Measurements from ENCODE around the gene ZDHHC7. TPM values are rescaled to one million over a fixed set of nuclear protein-coding genes. Genes with fewer than 3 reads are reported as not detected.
"Not testable (repeated sequence)": the region's sequence is repeated elsewhere in the genome, so short reads cannot be mapped to it uniquely, and the experiment has no call there.

ZDHHC7 gene
- total RNA-seq, 3 donors from 2014 or later (not counting 1 experiment from before 2014, with no cell fraction given): 37.9 to 64.9 (median 45.2) TPM

DNA sequence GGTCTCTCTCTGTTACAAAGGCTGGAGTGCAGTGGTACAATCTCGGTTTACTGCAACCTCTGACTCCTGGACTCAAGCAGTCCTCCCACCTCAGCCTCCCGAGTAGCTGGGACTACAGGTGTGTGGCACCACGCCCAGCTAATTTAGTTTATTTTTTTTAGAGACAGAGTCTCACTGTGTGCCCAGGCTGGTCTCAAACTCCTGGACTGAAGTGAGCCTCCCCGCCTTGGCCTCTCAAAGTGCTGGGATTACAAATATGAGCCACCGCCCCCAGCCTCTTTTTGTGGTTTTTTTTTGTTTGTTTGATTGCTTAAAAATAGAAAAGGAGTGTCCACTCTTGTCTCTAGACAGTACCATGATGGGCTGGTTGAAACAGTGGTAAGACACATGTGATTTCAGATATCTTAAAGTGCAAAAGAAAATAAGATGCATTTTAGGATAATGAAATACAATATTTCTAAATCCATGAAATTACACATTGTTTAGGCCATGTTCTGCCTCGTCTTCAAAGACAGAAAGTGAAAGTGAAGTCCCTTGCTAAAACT, 43.7 kb upstream of the ZDHHC7 start:
- peak overlapping the region; percentile 90 to 91 for H3K27ac Mint-ChIP-seq
- no peaks in the 10 kb centered on the region for H3K36me3 ChIP-seq (ENCODE audit: control insufficient read depth, insufficient read depth, low read length)
- H3K27me3 ChIP-seq (ENCODE audit: control insufficient read depth, insufficient read depth, low read length): no peaks in the 10 kb centered on the region
- intact Hi-C loops (cut with micrococcal nuclease): loop anchor here (1.0 kb wide), 3 partner anchors 27 to 49 kb away; partner anchors contain the start of gene ZDHHC7
- peak overlapping the region; percentile 85 for H3K27ac ChIP-seq (ENCODE audit: low read length)
- ATAC-seq (no peak), DNase-seq (no peak)
- peak overlapping the region; percentile 6 for H3K4me3 ChIP-seq (ENCODE audit: low read length)
- 44% methylated on average over 6 of the region's 6 CpGs for WGBS (ENCODE audit: insufficient coverage)
- H3K27me3 Mint-ChIP-seq (ENCODE audit: low read depth in 2 of 2): peaks cover 2 to 18% of the 10 kb centered on the region in 2 donors
- H3K4me1 Mint-ChIP-seq: peaks cover 32% of the 10 kb centered on the region in 2 donors
- peak overlapping the region; percentile 78 for H3K4me3 Mint-ChIP-seq
- no peaks in the 10 kb centered on the region for H3K36me3 Mint-ChIP-seq
- peaks cover 36% of the 10 kb centered on the region for H3K4me1 ChIP-seq (ENCODE audit: control insufficient read depth, insufficient read depth, low read length)
- H3K9me3 ChIP-seq (ENCODE audit: control insufficient read depth, insufficient read depth, low read length): no peaks in the 10 kb centered on the region
- TF ChIP-seq, protein P1, sequence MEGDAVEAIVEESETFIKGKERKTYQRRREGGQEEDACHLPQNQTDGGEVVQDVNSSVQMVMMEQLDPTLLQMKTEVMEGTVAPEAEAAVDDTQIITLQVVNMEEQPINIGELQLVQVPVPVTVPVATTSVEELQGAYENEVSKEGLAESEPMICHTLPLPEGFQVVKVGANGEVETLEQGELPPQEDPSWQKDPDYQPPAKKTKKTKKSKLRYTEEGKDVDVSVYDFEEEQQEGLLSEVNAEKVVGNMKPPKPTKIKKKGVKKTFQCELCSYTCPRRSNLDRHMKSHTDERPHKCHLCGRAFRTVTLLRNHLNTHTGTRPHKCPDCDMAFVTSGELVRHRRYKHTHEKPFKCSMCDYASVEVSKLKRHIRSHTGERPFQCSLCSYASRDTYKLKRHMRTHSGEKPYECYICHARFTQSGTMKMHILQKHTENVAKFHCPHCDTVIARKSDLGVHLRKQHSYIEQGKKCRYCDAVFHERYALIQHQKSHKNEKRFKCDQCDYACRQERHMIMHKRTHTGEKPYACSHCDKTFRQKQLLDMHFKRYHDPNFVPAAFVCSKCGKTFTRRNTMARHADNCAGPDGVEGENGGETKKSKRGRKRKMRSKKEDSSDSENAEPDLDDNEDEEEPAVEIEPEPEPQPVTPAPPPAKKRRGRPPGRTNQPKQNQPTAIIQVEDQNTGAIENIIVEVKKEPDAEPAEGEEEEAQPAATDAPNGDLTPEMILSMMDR (IDR thresholded peaks at IDR 0.05): no peak
- H3K9me3 Mint-ChIP-seq: no peaks in the 10 kb centered on the region

DNA sequence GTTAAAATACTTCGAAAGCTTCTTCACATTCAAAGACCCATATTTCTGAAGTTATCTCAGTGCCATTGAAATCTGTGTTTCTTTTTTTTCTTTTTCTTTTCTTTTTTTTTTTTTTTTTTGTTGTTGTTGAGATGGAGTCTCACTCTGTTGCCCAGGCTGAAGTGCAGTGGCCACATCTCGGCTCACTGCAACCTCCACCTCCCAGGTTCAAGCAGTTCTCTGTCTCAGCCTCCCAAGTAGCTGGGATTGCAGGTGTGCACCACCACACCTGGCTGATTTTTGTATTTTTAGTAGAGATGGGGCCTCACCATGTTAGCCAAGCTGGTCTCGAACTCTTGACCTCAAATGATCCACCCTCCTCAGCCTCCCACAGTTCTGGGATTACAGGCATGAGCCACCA, 43.0 kb upstream of the ZDHHC7 start:
- H3K27me3 ChIP-seq (ENCODE audit: control insufficient read depth, insufficient read depth, low read length); H3K27ac ChIP-seq (ENCODE audit: low read length); DNase-seq; intact Hi-C loops (cut with micrococcal nuclease); H3K4me3 ChIP-seq (ENCODE audit: low read length); H3K36me3 Mint-ChIP-seq; H3K9me3 Mint-ChIP-seq; H3K4me3 Mint-ChIP-seq; H3K9me3 ChIP-seq (ENCODE audit: control insufficient read depth, insufficient read depth, low read length); H3K27ac Mint-ChIP-seq; H3K36me3 ChIP-seq (ENCODE audit: control insufficient read depth, insufficient read depth, low read length); ATAC-seq: not testable (repeated sequence)
- H3K4me1 Mint-ChIP-seq: peaks cover 32% of the 10 kb centered on the region in 2 donors
- peaks cover 36% of the 10 kb centered on the region for H3K4me1 ChIP-seq (ENCODE audit: control insufficient read depth, insufficient read depth, low read length)
- 92% methylated on average over 1 of the region's 3 CpGs for WGBS (ENCODE audit: insufficient coverage)
- peaks cover 5 to 14% of the 10 kb centered on the region in 2 donors for H3K27me3 Mint-ChIP-seq (ENCODE audit: low read depth in 2 of 2)

DNA sequence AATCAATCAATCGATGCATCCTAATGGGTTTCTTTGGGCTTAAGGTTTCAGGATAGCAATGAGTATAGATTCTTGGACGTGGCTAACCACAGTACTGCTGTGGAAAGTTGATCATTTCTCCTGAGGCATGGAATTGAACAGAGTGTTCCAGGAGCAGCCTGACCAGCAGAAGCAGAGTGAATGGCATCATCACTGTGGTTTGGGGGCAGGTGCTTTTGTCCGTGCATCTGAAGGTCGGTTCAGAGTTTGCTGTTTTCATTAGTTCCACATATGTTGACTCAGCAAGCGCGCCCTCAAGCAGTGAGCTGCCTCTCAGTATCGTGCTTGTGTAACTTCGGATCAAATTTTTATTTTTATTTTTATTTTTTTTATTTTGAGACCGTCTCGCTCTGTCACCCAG, 41.2 kb upstream of the ZDHHC7 start:
- Histone ChIP-seq H3K4me1 (ENCODE audit: control insufficient read depth, insufficient read depth, low read length) (peaks cover 33% of the 10 kb centered on the region), H3K27ac (ENCODE audit: low read length) (no peak overlapping the region), H3K27me3 (ENCODE audit: control insufficient read depth, insufficient read depth, low read length) (no peaks in the 10 kb centered on the region), H3K36me3 (ENCODE audit: control insufficient read depth, insufficient read depth, low read length) (no peaks in the 10 kb centered on the region), H3K4me3 (ENCODE audit: low read length) (no peak overlapping the region), H3K9me3 (ENCODE audit: control insufficient read depth, insufficient read depth, low read length) (no peaks in the 10 kb centered on the region)
- no peak for ATAC-seq
- Mint-ChIP-seq H3K27ac (no peak overlapping the region), H3K27me3 (ENCODE audit: low read depth in 2 of 2) (peaks cover 3 to 17% of the 10 kb centered on the region in 2 donors), H3K9me3 (no peaks in the 10 kb centered on the region), H3K36me3 (no peaks in the 10 kb centered on the region), H3K4me1 (peaks cover 27% of the 10 kb centered on the region in 2 donors), H3K4me3 (no peak overlapping the region)
- TF ChIP-seq, protein P1 (IDR thresholded peaks at IDR 0.05): no peak
- 91% methylated on average over 10 of the region's 10 CpGs for WGBS (ENCODE audit: insufficient coverage)
- intact Hi-C loops (cut with micrococcal nuclease): no loop called here
- DNase-seq: no peak

DNA sequence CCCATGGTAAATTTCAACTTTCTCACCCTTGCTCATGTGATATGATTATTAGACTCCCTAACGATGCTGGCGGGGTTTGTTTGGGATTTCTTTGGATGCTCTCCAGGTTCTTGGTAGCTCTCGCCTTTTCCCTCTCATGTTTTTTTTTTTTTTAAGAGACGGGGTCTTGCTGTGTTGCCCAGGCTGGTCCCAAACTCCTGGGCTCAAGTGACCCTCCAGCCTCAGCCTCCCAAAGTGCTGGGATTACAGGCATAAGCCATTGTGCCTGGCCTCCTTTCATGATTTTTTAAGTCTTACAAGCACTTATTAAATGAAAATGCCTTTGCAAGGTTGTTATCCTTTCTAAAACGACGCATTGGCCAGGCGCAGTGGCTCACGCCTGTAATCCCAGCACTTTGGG, 40.3 kb upstream of the ZDHHC7 start:
- Histone ChIP-seq H3K27ac (ENCODE audit: low read length) (no peak overlapping the region), H3K36me3 (ENCODE audit: control insufficient read depth, insufficient read depth, low read length) (no peaks in the 10 kb centered on the region), H3K27me3 (ENCODE audit: control insufficient read depth, insufficient read depth, low read length) (no peaks in the 10 kb centered on the region), H3K4me1 (ENCODE audit: control insufficient read depth, insufficient read depth, low read length) (peaks cover 31% of the 10 kb centered on the region), H3K9me3 (ENCODE audit: control insufficient read depth, insufficient read depth, low read length) (no peaks in the 10 kb centered on the region), H3K4me3 (ENCODE audit: low read length) (no peak overlapping the region)
- no peaks in the 10 kb centered on the region for H3K36me3 Mint-ChIP-seq
- TF ChIP-seq, protein P1 (IDR thresholded peaks at IDR 0.05): no peak
- no peak for ATAC-seq
- peaks cover 19 to 22% of the 10 kb centered on the region in 2 donors for H3K4me1 Mint-ChIP-seq
- WGBS (ENCODE audit: insufficient coverage): 95% methylated on average over 8 of the region's 8 CpGs
- intact Hi-C loops (cut with micrococcal nuclease): no loop called here
- H3K9me3 Mint-ChIP-seq: no peaks in the 10 kb centered on the region
- peaks cover 3 to 16% of the 10 kb centered on the region in 2 donors for H3K27me3 Mint-ChIP-seq (ENCODE audit: low read depth in 2 of 2)
- no peak for DNase-seq
- no peak overlapping the region for H3K27ac Mint-ChIP-seq
- H3K4me3 Mint-ChIP-seq: no peak overlapping the region
